ENCODE results near the gene SULT1A1. TPM values are rescaled to one million over a fixed set of nuclear protein-coding genes. Genes with fewer than 3 reads are reported as not detected.

SULT1A1 gene
- total and polyA plus RNA-seq, 2 of the 13 experiments (the other 11 are each of a cell fraction or from before 2014, with no cell fraction given), result 114 to 147 TPM

- TF ChIP-seq ZNF414 (CRISPR knock-in tag; IDR thresholded peaks at IDR 0.05) (no peak), ZSCAN22 (CRISPR knock-in tag; IDR thresholded peaks at IDR 0.05) (no peak), NAIF1 (CRISPR knock-in tag; IDR thresholded peaks at IDR 0.05; ENCODE audit: borderline replicate concordance) (no peak), SOX13 (IDR thresholded peaks at IDR 0.05) (peak; percentile 42; the same call in 1 of the 2 replicates), SOX13 (CRISPR knock-in tag; conservative IDR thresholded peaks at IDR 0.05 in 1 of 2, IDR thresholded peaks at IDR 0.05 in 1 of 2) (peak in 1 of 2 experiments; percentile 46; a peak in 1 of 4 replicates), CENPBD1 (CRISPR knock-in tag; IDR thresholded peaks at IDR 0.05; ENCODE audit: borderline replicate concordance, low read depth) (no peak), ZNF34 (CRISPR knock-in tag; IDR thresholded peaks at IDR 0.05; ENCODE audit: borderline replicate concordance) (no peak), ZXDC (CRISPR knock-in tag; IDR thresholded peaks at IDR 0.05) (no peak), NCOA2 (CRISPR knock-in tag; IDR thresholded peaks at IDR 0.05) (peak; percentile 51; the same call in 1 of the 2 replicates), TOE1 (CRISPR knock-in tag; IDR thresholded peaks at IDR 0.05) (no peak), MEF2D (CRISPR knock-in tag; IDR thresholded peaks at IDR 0.05) (no peak), ZNF562 (CRISPR knock-in tag; IDR thresholded peaks at IDR 0.05; ENCODE audit: borderline replicate concordance) (no peak), GLMP (CRISPR knock-in tag; IDR thresholded peaks at IDR 0.05; ENCODE audit: borderline replicate concordance) (no peak), ZNF746 (CRISPR knock-in tag; IDR thresholded peaks at IDR 0.05) (no peak), ZBTB4 (CRISPR knock-in tag; IDR thresholded peaks at IDR 0.05; ENCODE audit: borderline replicate concordance) (no peak), ATF1 (CRISPR knock-in tag; IDR thresholded peaks at IDR 0.05) (no peak), TOPORS (CRISPR knock-in tag; IDR thresholded peaks at IDR 0.05) (no peak)
- TF ChIP-seq, protein P1, sequence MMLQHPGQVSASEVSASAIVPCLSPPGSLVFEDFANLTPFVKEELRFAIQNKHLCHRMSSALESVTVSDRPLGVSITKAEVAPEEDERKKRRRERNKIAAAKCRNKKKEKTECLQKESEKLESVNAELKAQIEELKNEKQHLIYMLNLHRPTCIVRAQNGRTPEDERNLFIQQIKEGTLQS (CRISPR knock-in tag; IDR thresholded peaks at IDR 0.05), result no peak
- TF ChIP-seq, protein P2, sequence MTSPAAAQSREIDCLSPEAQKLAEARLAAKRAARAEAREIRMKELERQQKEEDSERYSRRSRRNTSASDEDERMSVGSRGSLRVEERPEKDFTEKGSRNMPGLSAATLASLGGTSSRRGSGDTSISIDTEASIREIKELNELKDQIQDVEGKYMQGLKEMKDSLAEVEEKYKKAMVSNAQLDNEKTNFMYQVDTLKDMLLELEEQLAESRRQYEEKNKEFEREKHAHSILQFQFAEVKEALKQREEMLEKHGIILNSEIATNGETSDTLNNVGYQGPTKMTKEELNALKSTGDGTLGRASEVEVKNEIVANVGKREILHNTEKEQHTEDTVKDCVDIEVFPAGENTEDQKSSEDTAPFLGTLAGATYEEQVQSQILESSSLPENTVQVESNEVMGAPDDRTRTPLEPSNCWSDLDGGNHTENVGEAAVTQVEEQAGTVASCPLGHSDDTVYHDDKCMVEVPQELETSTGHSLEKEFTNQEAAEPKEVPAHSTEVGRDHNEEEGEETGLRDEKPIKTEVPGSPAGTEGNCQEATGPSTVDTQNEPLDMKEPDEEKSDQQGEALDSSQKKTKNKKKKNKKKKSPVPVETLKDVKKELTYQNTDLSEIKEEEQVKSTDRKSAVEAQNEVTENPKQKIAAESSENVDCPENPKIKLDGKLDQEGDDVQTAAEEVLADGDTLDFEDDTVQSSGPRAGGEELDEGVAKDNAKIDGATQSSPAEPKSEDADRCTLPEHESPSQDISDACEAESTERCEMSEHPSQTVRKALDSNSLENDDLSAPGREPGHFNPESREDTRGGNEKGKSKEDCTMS (CRISPR knock-in tag; conservative IDR thresholded peaks at IDR 0.05), result no peak
Observed at GRCh38 chr16:28617874-28618273, 8.0 kb upstream of the SULT1A1 start (continued).
